Measurements from ENCODE around the gene ADAMTS3. TPM values are rescaled to one million over a fixed set of nuclear protein-coding genes. Genes with fewer than 3 reads are reported as not detected.

Gene ADAMTS3
- total and polyA plus RNA-seq, 9 of the 15 experiments (the other 6 are each of a cell fraction or from before 2014, with no cell fraction given) = 4.0 to 18.0 (median 12.1) TPM

DNA sequence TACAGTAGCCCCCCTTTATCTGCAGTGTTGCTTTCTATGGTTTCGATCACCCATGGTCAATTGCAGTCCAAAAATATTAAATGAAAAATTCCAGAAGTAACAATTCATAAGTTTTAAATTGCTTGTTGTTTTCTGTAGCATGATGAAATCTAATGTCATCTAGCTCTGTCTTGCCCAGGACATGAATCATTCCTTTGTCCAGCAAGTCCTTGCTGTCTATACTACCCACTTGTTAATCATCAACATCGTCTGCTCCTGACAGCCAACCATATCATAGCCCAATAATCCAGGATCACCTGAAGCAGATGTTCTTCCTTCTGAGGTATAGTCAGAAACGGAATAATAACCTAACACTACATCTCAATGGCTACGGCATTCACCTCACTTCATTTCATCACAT lies 79.8 kb downstream of the ADAMTS3 start (continued):
- TF ChIP-seq CAMTA2 (CRISPR knock-in tag; conservative IDR thresholded peaks at IDR 0.05) (no peak), ZNF212 (CRISPR knock-in tag; IDR thresholded peaks at IDR 0.05) (no peak), XRCC3 (IDR thresholded peaks at IDR 0.05) (no peak), ZSCAN32 (CRISPR knock-in tag; IDR thresholded peaks at IDR 0.05) (no peak), ETV6 (IDR thresholded peaks at IDR 0.05; ENCODE audit: borderline replicate concordance in 1 of 2, low read depth in 2 of 2, low read length in 1 of 2) (no peak), ETV6 (CRISPR knock-in tag; IDR thresholded peaks at IDR 0.05; ENCODE audit: borderline replicate concordance) (no peak), DPF2 (IDR thresholded peaks at IDR 0.05) (no peak), FOXK2 (conservative IDR thresholded peaks at IDR 0.05 in 1 of 2, IDR thresholded peaks at IDR 0.05 in 1 of 2; ENCODE audit: low read depth in 2 of 2) (no peak), MAZ (CRISPR knock-in tag; conservative IDR thresholded peaks at IDR 0.05 in 1 of 2, IDR thresholded peaks at IDR 0.05 in 1 of 2) (no peak), KLF6 (CRISPR knock-in tag; IDR thresholded peaks at IDR 0.05; ENCODE audit: borderline replicate concordance) (no peak), NEUROD1 (IDR thresholded peaks at IDR 0.05; ENCODE audit: borderline replicate concordance, low read depth, low read length, partially characterized antibody) (no peak), KDM1A (IDR thresholded peaks at IDR 0.05) (no peak), POLR3A (IDR thresholded peaks at IDR 0.05; ENCODE audit: borderline replicate concordance, extremely low read depth, insufficient read depth, insufficient read length) (no peak), TAF15 (IDR thresholded peaks at IDR 0.05; ENCODE audit: low read depth, low read length) (no peak), FOXJ2 (tag; IDR thresholded peaks at IDR 0.05) (no peak), ATF7 (IDR thresholded peaks at IDR 0.05) (no peak)

Data from K562 (cell line).